ENCODE results near the gene WDFY3. TPM values are rescaled to one million over a fixed set of nuclear protein-coding genes. Genes with fewer than 3 reads are reported as not detected.

Gene WDFY3
- polyA plus RNA-seq, 2 of the 4 experiments (the other 2 are of a cell fraction), result 6.6 to 25.1 TPM

DNA sequence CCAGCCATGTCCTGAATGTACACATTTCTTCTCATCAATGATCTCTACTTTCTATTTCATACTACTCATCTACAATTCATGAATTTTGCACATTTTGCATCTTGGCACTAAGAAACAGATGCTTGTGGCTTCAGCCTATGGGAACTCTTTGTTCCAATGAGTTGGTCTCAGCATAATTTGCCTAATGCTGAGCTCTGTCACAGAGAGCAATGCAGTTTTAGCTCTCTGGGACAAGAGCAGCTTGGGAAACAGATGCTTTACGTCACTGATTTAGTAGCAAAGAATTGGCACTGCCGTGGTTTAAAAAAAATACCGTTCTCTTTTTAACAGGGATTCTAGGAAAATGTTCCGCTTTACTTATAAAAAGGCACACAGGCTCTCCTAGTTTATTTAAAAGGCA is 162.4 kb downstream of the WDFY3 start:
- H3K27ac ChIP-seq, result no peak overlapping the region
- ChIA-PET POLR2A (no interaction called here), CTCF (no interaction called here)
- H3K4me3 ChIP-seq, result no peak overlapping the region
- ATAC-seq (no peak), DNase-seq (ENCODE audit: low read depth in 1 of 2, low spot score in 1 of 2) (no peak), FAIRE-seq (no peak)
- H3K4me1 ChIP-seq, result no peaks in the 10 kb centered on the region
- TF ChIP-seq, protein P1, sequence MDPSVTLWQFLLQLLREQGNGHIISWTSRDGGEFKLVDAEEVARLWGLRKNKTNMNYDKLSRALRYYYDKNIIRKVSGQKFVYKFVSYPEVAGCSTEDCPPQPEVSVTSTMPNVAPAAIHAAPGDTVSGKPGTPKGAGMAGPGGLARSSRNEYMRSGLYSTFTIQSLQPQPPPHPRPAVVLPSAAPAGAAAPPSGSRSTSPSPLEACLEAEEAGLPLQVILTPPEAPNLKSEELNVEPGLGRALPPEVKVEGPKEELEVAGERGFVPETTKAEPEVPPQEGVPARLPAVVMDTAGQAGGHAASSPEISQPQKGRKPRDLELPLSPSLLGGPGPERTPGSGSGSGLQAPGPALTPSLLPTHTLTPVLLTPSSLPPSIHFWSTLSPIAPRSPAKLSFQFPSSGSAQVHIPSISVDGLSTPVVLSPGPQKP (IDR thresholded peaks at IDR 0.05; ENCODE audit: low read depth, low read length), result no peak
- TF ChIP-seq FOSB (CRISPR knock-in tag; IDR thresholded peaks at IDR 0.05) (no peak), PHF8 (IDR thresholded peaks at IDR 0.05; ENCODE audit: borderline replicate concordance, low read depth) (no peak), TFCP2L1 (CRISPR knock-in tag; IDR thresholded peaks at IDR 0.05) (no peak), ZSCAN20 (CRISPR knock-in tag; IDR thresholded peaks at IDR 0.05) (no peak), ZFP36 (IDR thresholded peaks at IDR 0.05; ENCODE audit: borderline replicate concordance, partially characterized antibody) (no peak), EHMT2 (IDR thresholded peaks at IDR 0.05; ENCODE audit: low read depth) (no peak), FOXS1 (CRISPR knock-in tag; IDR thresholded peaks at IDR 0.05) (no peak), CBX8 (IDR thresholded peaks at IDR 0.05) (no peak), CHD2 (IDR thresholded peaks at IDR 0.05; ENCODE audit: low read length, partially characterized antibody) (no peak), ESRRA (IDR thresholded peaks at IDR 0.05; ENCODE audit: borderline replicate concordance, low read length) (no peak), CEBPB (IDR thresholded peaks at IDR 0.05) (no peak), HOXA7 (CRISPR knock-in tag; IDR thresholded peaks at IDR 0.05) (no peak), NPAS2 (CRISPR knock-in tag; IDR thresholded peaks at IDR 0.05; ENCODE audit: borderline replicate concordance) (no peak), MAZ (IDR thresholded peaks at IDR 0.05; ENCODE audit: borderline replicate concordance, low read depth, low read length) (no peak), SMC3 (IDR thresholded peaks at IDR 0.05) (no peak), JUN (IDR thresholded peaks at IDR 0.05) (no peak), CHD4 (IDR thresholded peaks at IDR 0.05; ENCODE audit: borderline replicate concordance) (no peak)
- TF ChIP-seq, protein P2, sequence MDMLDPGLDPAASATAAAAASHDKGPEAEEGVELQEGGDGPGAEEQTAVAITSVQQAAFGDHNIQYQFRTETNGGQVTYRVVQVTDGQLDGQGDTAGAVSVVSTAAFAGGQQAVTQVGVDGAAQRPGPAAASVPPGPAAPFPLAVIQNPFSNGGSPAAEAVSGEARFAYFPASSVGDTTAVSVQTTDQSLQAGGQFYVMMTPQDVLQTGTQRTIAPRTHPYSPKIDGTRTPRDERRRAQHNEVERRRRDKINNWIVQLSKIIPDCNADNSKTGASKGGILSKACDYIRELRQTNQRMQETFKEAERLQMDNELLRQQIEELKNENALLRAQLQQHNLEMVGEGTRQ (IDR thresholded peaks at IDR 0.05), result no peak
- 91% methylated on average over 4 of the region's 4 CpGs for WGBS (ENCODE audit: missing lambda C conversion rate)
- H3K9me3 ChIP-seq, result no peaks in the 10 kb centered on the region
- H3K4me2 ChIP-seq, result no peak overlapping the region

DNA sequence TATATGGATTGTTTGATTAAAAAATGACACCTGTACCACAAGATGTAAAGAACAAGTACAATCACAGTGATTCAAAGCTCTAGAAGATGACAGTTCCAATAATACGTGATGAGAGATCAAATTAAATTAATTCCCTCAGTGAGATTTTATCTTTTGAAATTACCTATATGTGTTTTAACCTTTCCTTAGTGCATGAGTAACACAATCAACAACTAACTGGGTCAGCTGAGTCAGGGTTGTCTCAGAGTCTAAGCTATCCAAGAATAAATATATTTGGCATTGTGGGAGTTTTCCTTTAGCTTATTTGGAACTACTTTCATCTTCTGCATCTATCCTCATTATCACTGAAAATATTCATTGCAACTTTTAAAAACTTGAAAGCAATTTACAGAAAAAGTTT is 162.8 kb downstream of the WDFY3 start:
- 91% methylated on average over 1 of the region's 1 CpG for WGBS (ENCODE audit: missing lambda C conversion rate)
- H3K27ac ChIP-seq, result no peak overlapping the region
- no peak for DNase-seq (ENCODE audit: low read depth in 1 of 2, low spot score in 1 of 2)

More for the DNA sequence above, 162.8 kb downstream of the WDFY3 start:
- H3K4me1 ChIP-seq, result no peaks in the 10 kb centered on the region
- ATAC-seq (no peak), FAIRE-seq (no peak)
- no peaks in the 10 kb centered on the region for H3K9me3 ChIP-seq
- ChIA-PET POLR2A (no interaction called here), CTCF (interaction anchor here (0.5 kb wide), 1 partner anchor 22 kb away, joined by 6 read pairs; no protein-coding TSS in a partner anchor)
- H3K4me2 ChIP-seq, result no peak overlapping the region
- TF ChIP-seq HOXA7 (CRISPR knock-in tag; IDR thresholded peaks at IDR 0.05) (no peak), HOXB13 (CRISPR knock-in tag; IDR thresholded peaks at IDR 0.05; ENCODE audit: low read depth) (no peak), SMC3 (IDR thresholded peaks at IDR 0.05) (no peak), HEYL (CRISPR knock-in tag; IDR thresholded peaks at IDR 0.05) (no peak), MAFK (IDR thresholded peaks at IDR 0.05; ENCODE audit: partially characterized antibody) (no peak), CBX8 (IDR thresholded peaks at IDR 0.05) (no peak), NPAS2 (CRISPR knock-in tag; IDR thresholded peaks at IDR 0.05; ENCODE audit: borderline replicate concordance) (no peak), MYC (IDR thresholded peaks at IDR 0.05; ENCODE audit: borderline replicate concordance, low read length) (no peak)
- TF ChIP-seq, protein P3, sequence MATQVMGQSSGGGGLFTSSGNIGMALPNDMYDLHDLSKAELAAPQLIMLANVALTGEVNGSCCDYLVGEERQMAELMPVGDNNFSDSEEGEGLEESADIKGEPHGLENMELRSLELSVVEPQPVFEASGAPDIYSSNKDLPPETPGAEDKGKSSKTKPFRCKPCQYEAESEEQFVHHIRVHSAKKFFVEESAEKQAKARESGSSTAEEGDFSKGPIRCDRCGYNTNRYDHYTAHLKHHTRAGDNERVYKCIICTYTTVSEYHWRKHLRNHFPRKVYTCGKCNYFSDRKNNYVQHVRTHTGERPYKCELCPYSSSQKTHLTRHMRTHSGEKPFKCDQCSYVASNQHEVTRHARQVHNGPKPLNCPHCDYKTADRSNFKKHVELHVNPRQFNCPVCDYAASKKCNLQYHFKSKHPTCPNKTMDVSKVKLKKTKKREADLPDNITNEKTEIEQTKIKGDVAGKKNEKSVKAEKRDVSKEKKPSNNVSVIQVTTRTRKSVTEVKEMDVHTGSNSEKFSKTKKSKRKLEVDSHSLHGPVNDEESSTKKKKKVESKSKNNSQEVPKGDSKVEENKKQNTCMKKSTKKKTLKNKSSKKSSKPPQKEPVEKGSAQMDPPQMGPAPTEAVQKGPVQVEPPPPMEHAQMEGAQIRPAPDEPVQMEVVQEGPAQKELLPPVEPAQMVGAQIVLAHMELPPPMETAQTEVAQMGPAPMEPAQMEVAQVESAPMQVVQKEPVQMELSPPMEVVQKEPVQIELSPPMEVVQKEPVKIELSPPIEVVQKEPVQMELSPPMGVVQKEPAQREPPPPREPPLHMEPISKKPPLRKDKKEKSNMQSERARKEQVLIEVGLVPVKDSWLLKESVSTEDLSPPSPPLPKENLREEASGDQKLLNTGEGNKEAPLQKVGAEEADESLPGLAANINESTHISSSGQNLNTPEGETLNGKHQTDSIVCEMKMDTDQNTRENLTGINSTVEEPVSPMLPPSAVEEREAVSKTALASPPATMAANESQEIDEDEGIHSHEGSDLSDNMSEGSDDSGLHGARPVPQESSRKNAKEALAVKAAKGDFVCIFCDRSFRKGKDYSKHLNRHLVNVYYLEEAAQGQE (IDR thresholded peaks at IDR 0.05), result no peak
- no peak overlapping the region for H3K4me3 ChIP-seq
